Measurements from ENCODE around the gene RPS19. TPM values are rescaled to one million over a fixed set of nuclear protein-coding genes. Genes with fewer than 3 reads are reported as not detected.

Gene RPS19
- total and polyA plus RNA-seq, 10 donors: 744 to 8,491 (median 1,984) TPM

DNA sequence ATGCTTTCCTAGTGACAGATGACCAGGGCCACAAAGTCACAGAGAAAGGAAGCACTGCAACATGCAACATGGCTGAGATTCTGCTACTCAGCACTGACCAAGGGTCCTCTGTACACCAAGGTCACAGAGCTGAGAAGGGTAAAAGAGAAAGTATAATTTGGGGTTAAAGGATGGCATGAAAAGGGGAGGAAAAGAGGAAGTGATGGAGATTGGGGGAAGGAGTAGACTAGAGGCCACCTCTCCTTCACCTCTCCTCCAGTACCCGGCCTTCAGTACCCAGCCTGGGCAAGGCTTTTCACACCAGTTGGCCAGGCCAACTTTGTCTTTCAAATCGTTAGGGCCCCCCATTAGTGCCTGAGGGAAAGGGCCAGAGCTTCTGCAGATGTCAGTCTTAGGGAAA lies 6.3 kb upstream of the RPS19 start:
- Histone ChIP-seq H3K4me3 (no peak overlapping the region), H3K9me3 (no peaks in the 10 kb centered on the region), H3K27ac (no peak overlapping the region), H3K36me3 (no peaks in the 10 kb centered on the region), H3K27me3 (replicated peaks in 1 of 7) (peaks cover 0 to 3% (median 0%) of the 10 kb centered on the region in 7 donors), H3K4me1 (peaks cover 0 to 3% (median under 1%) of the 10 kb centered on the region in 6 donors)
- 42 to 53% (median 48%) methylated on average over 2 of the region's 2 CpGs for WGBS, 5 donors
- intact Hi-C loops (cut with DNase I; ENCODE audit: low total_unique reads): no loop called here
- TF ChIP-seq POLR2AphosphoS5 (IDR thresholded peaks at IDR 0.05): no peak
- TF ChIP-seq, protein P1, sequence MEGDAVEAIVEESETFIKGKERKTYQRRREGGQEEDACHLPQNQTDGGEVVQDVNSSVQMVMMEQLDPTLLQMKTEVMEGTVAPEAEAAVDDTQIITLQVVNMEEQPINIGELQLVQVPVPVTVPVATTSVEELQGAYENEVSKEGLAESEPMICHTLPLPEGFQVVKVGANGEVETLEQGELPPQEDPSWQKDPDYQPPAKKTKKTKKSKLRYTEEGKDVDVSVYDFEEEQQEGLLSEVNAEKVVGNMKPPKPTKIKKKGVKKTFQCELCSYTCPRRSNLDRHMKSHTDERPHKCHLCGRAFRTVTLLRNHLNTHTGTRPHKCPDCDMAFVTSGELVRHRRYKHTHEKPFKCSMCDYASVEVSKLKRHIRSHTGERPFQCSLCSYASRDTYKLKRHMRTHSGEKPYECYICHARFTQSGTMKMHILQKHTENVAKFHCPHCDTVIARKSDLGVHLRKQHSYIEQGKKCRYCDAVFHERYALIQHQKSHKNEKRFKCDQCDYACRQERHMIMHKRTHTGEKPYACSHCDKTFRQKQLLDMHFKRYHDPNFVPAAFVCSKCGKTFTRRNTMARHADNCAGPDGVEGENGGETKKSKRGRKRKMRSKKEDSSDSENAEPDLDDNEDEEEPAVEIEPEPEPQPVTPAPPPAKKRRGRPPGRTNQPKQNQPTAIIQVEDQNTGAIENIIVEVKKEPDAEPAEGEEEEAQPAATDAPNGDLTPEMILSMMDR (IDR thresholded peaks at IDR 0.05 in 8 of 11, conservative IDR thresholded peaks at IDR 0.05 in 3 of 11): no peak
- TF ChIP-seq POLR2A (IDR thresholded peaks at IDR 0.05): no peak
- DNase-seq: no peak

DNA sequence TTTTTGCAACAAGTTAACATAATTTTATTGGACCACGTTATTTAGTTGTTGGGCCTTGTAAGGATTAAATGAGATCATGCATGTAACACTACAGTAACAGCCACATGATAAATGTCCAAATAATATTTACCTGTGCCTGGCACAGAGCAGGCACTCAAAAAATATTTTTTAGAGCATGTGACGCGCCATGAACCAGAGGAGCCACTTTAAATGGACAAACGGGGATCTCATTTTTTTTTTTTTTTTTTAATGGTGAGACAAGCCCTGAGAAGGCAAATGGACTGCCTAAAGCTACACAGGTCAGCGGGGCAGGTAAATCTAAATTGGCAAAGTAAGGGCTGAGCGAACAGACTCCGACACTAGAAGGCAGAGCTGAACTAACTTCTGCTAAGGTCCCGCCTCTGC lies 840 bp upstream of the RPS19 start:
- peak overlapping the region; percentile 92 to 99 (median 96) for H3K27ac ChIP-seq

DNA sequence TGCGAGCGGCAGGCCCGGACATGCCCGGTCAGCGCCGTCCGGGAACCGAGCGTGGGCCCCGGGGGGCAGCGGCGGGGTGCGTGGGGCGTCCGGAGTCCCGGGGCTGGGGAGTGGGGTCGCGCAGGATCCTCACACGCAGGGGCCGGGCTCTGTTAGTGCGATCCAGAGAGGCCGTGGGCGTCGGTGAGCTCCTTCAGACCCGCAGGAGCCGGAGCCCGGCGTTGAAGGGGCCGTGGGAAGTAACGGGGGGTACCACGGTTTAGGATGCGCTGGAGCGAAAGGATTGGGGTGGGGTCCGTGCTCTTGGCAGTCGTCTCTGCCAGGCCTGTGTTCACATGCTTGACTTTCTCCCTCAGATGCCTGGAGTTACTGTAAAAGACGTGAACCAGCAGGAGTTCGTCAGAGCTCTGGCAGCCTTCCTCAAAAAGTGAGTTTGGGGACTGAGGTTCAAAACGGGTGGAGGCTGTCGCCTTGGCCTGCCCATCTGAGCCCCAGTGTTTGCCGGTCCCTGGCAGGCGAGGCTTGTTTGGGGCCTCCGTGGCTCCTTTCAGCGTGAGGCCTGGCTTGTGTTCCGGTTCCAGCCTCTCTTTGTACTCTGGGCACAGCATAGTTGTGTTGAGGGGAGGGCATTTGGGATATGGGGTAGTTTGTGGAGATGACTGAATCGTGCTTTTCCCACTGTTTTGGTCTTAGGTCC lies 512 bp downstream of the RPS19 start:
- WGBS, 5 donors: 0 to 1% (median 1%) methylated on average over 18 to 45 of the region's 45 CpGs
- Histone ChIP-seq H3K27me3 (replicated peaks in 1 of 7) (no peaks in the 10 kb centered on the region), H3K4me3 (peak overlapping the region; percentile 58 to 99 (median 96)), H3K36me3 (peaks cover 6 to 48% (median 44%) of the 10 kb centered on the region in 6 donors), H3K9me3 (no peaks in the 10 kb centered on the region), H3K4me1 (peaks cover 31 to 63% (median 59%) of the 10 kb centered on the region in 6 donors), H3K27ac (peak overlapping the region; percentile 92 to 99 (median 96))
- intact Hi-C loops (cut with DNase I; ENCODE audit: low total_unique reads): no loop called here
- TF ChIP-seq, protein P1 (IDR thresholded peaks at IDR 0.05 in 8 of 11, conservative IDR thresholded peaks at IDR 0.05 in 3 of 11): no peak
- TF ChIP-seq POLR2AphosphoS5 (IDR thresholded peaks at IDR 0.05): no peak
- TF ChIP-seq POLR2A (IDR thresholded peaks at IDR 0.05): no peak
- DNase-seq: no peak

More for the DNA sequence above, 840 bp upstream of the RPS19 start:
- Histone ChIP-seq H3K4me3 (peak overlapping the region in 6 of 8 donors; percentile 58 to 99 (median 98)), H3K9me3 (no peaks in the 10 kb centered on the region), H3K4me1 (peaks cover 31 to 50% (median 46%) of the 10 kb centered on the region in 6 donors), H3K27me3 (replicated peaks in 1 of 7) (no peaks in the 10 kb centered on the region), H3K36me3 (peaks cover 4 to 35% (median 31%) of the 10 kb centered on the region in 6 donors)
- WGBS, 5 donors: 2 to 4% (median 4%) methylated on average over 8 of the region's 8 CpGs
- TF ChIP-seq POLR2AphosphoS5 (IDR thresholded peaks at IDR 0.05): no peak
- TF ChIP-seq, protein P1 (IDR thresholded peaks at IDR 0.05 in 8 of 11, conservative IDR thresholded peaks at IDR 0.05 in 3 of 11): no peak
- TF ChIP-seq POLR2A (IDR thresholded peaks at IDR 0.05): no peak
- no peak for DNase-seq
- intact Hi-C loops (cut with DNase I; ENCODE audit: low total_unique reads): no loop called here

DNA sequence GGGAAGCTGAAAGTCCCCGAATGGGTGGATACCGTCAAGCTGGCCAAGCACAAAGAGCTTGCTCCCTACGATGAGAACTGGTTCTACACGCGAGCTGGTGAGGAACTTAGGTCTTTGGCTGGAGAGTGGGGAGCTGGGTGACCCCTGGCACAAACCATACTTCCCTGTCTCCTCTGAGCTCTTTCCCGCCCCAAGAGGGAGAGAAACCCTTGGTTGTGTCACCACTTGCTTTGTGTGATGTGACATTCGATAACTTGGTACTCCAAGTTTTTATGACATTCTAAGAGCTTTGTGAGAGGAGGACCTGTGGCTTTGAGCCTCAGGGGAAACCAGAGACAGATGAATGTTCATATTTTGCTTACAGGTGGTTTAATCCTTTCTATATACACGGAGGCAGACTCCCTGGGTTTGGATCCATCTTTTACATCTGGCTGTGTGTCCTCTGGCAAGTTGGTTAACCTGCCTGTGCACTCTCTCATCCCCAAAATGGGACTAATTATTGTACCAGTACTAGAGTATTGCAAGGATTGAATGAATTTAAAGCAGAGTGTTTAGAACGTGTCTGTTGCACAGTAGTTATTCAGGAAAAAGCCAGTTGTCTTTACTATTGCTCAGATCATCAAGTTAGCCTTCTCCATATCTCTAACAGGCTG lies 1.2 kb downstream of the RPS19 start:
- no peak for TF ChIP-seq POLR2AphosphoS5 (IDR thresholded peaks at IDR 0.05)
- TF ChIP-seq, protein P1 (IDR thresholded peaks at IDR 0.05 in 8 of 11, conservative IDR thresholded peaks at IDR 0.05 in 3 of 11): no peak
- no peak for TF ChIP-seq POLR2A (IDR thresholded peaks at IDR 0.05)
- H3K36me3 ChIP-seq: peaks cover 6 to 55% (median 46%) of the 10 kb centered on the region in 6 donors
- peak overlapping the region; percentile 58 to 99 (median 96) for H3K4me3 ChIP-seq
- WGBS, 5 donors: 24 to 49% (median 27%) methylated on average over 6 to 9 of the region's 9 CpGs
- peak; percentile 5 for DNase-seq
- peak overlapping the region in 7 of 8 donors; percentile 92 to 99 (median 96) for H3K27ac ChIP-seq
- peaks cover 34 to 70% (median 65%) of the 10 kb centered on the region in 6 donors for H3K4me1 ChIP-seq
- intact Hi-C loops (cut with DNase I; ENCODE audit: low total_unique reads): no loop called here
- no peaks in the 10 kb centered on the region for H3K27me3 ChIP-seq (replicated peaks in 1 of 7)
- no peaks in the 10 kb centered on the region for H3K9me3 ChIP-seq

All from spleen (tissue), 11 donors.